ENCODE measurements around the gene SYF2. TPM values are rescaled to one million over a fixed set of nuclear protein-coding genes. Genes with fewer than 3 reads are reported as not detected.

Gene SYF2
- total and polyA plus RNA-seq, 2 of the 13 experiments (the other 11 are each of a cell fraction or from before 2014, with no cell fraction given), result 17.8 to 34.1 TPM

DNA sequence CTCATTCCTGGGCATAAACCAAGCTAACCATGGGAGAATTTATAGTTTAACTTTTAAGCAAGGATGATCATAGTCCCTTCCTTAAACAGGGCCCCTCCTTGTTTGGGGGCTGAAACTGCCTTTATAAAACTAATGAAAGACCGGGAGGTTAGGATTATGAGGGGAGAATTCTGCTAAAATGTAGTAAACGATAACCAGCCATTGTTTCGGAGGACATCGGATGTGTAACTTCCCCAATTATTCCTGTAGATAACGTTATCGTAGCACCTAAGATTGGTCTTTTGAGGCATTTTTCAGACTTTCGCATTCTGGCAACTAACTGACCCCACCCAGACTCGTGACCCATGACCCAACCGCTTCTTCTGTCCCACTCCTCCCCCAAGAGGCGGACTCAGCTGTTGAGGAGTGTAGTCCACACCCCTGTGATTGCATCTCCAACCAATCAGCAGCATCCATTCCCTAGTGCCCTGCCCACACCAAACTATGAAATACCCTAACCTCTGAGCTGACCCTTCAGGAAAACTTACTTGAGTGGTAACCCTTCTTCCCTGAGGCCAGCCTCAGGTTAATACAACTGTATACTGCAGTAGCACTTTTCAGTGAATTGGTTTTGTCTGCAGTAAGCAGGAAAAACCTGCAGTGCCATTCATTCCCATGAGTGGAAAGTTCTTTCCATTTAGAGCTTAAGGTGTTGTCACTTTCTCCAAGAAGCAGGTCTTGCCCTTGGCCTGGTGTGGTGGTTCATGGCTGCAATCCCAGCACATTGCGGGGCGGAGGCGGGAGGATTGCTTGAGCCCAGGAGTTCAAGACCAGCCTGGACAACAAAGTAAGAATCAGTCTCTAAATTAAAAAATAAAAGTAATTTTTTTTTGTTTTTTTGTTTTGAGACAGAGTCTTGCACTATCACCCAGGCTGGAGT, 823 bp upstream of the SYF2 start (continued):
- TF ChIP-seq, protein P1, sequence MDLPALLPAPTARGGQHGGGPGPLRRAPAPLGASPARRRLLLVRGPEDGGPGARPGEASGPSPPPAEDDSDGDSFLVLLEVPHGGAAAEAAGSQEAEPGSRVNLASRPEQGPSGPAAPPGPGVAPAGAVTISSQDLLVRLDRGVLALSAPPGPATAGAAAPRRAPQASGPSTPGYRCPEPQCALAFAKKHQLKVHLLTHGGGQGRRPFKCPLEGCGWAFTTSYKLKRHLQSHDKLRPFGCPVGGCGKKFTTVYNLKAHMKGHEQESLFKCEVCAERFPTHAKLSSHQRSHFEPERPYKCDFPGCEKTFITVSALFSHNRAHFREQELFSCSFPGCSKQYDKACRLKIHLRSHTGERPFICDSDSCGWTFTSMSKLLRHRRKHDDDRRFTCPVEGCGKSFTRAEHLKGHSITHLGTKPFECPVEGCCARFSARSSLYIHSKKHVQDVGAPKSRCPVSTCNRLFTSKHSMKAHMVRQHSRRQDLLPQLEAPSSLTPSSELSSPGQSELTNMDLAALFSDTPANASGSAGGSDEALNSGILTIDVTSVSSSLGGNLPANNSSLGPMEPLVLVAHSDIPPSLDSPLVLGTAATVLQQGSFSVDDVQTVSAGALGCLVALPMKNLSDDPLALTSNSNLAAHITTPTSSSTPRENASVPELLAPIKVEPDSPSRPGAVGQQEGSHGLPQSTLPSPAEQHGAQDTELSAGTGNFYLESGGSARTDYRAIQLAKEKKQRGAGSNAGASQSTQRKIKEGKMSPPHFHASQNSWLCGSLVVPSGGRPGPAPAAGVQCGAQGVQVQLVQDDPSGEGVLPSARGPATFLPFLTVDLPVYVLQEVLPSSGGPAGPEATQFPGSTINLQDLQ (CRISPR knock-in tag; IDR thresholded peaks at IDR 0.05), result no peak
- TF ChIP-seq NCOA1 (CRISPR knock-in tag; IDR thresholded peaks at IDR 0.05) (no peak), PAX8 (CRISPR knock-in tag; IDR thresholded peaks at IDR 0.05; ENCODE audit: borderline replicate concordance) (no peak), ZNF605 (CRISPR knock-in tag; IDR thresholded peaks at IDR 0.05) (peak; percentile 66), NR2F6 (IDR thresholded peaks at IDR 0.05) (peak; percentile 71), NR2F6 (CRISPR knock-in tag; IDR thresholded peaks at IDR 0.05) (peak; percentile 73), HNF4A (CRISPR knock-in tag; IDR thresholded peaks at IDR 0.05) (0 out of 2 replicates have a peak, but pooled peaks have one; percentile 8), ELF1 (CRISPR knock-in tag; IDR thresholded peaks at IDR 0.05) (no peak; the same call in 1 of the 2 replicates), RXRA (CRISPR knock-in tag; IDR thresholded peaks at IDR 0.05) (no peak), ZC3H13 (CRISPR knock-in tag; IDR thresholded peaks at IDR 0.05) (0 out of 2 replicates have a peak, but pooled peaks have one; percentile 43), NR1H2 (CRISPR knock-in tag; IDR thresholded peaks at IDR 0.05; ENCODE audit: borderline replicate concordance, low read depth) (no peak), YEATS2 (CRISPR knock-in tag; IDR thresholded peaks at IDR 0.05; ENCODE audit: borderline replicate concordance) (0 out of 2 replicates have a peak, but pooled peaks have one; percentile 7), ZNF781 (CRISPR knock-in tag; IDR thresholded peaks at IDR 0.05; ENCODE audit: borderline replicate concordance, not compliant biosample characterization) (no peak), ZNF776 (CRISPR knock-in tag; IDR thresholded peaks at IDR 0.05) (no peak), ASH2L (IDR thresholded peaks at IDR 0.05; ENCODE audit: insufficient read length, low read depth, low read length) (peak; percentile 26), JUND (CRISPR knock-in tag; IDR thresholded peaks at IDR 0.05) (no peak), ZNF143 (CRISPR knock-in tag; IDR thresholded peaks at IDR 0.05) (no peak), MED1 (CRISPR knock-in tag; IDR thresholded peaks at IDR 0.05) (no peak), SP1 (IDR thresholded peaks at IDR 0.05) (no peak), SP1 (CRISPR knock-in tag; IDR thresholded peaks at IDR 0.05) (0 out of 2 replicates have a peak, but pooled peaks have one; percentile 27), RBM22 (optimal IDR thresholded peaks at IDR 0.05; ENCODE audit: low read length) (peak; percentile 19), FOXA3 (CRISPR knock-in tag; IDR thresholded peaks at IDR 0.05) (0 out of 2 replicates have a peak, but pooled peaks have one; percentile 23), ZNF510 (CRISPR knock-in tag; IDR thresholded peaks at IDR 0.05; ENCODE audit: low read depth) (no peak), KLF12 (CRISPR knock-in tag; IDR thresholded peaks at IDR 0.05; ENCODE audit: borderline replicate concordance) (peak; percentile 14; the same call in 1 of the 2 replicates), ZNF337 (CRISPR knock-in tag; IDR thresholded peaks at IDR 0.05; ENCODE audit: borderline replicate concordance, low read depth) (no peak), MEIS2 (CRISPR knock-in tag; IDR thresholded peaks at IDR 0.05) (no peak), RBM39 (IDR thresholded peaks at IDR 0.05; ENCODE audit: low read depth, low read length, poor library complexity, severe bottlenecking) (no peak), ZNF367 (CRISPR knock-in tag; IDR thresholded peaks at IDR 0.05; ENCODE audit: borderline replicate concordance) (no peak)
- TF ChIP-seq, protein P2, sequence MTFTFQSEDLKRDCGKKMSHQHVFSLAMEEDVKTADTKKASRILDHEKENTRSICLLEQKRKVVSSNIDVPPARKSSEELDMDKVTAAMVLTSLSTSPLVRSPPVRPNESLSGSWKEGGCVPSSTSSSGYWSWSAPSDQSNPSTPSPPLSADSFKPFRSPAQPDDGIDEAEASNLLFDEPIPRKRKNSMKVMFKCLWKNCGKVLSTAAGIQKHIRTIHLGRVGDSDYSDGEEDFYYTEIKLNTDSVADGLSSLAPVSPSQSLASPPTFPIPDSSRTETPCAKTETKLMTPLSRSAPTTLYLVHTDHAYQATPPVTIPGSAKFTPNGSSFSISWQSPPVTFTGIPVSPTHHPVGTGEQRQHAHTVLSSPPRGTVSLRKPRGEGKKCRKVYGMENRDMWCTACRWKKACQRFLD (CRISPR knock-in tag; IDR thresholded peaks at IDR 0.05; ENCODE audit: borderline replicate concordance), result no peak

All from HepG2 (cell line).